ENCODE data around the gene USP36.

Gene USP36

GRCh38 chr17:78815696-78816095 lies 24.9 kb downstream of the USP36 start:
- Histone ChIP-seq H3K9me3 (ENCODE audit: insufficient read depth, low read depth, low read length) (no peaks in the 10 kb centered on the region), H3K27me3 (ENCODE audit: insufficient read depth, low read length, poor library complexity, severe bottlenecking) (no peaks in the 10 kb centered on the region), H3K79me2 (ENCODE audit: insufficient read depth, low read length) (peaks cover 10% of the 10 kb centered on the region), H3K4me2 (ENCODE audit: low read depth, low read length, poor library complexity, severe bottlenecking) (no peak overlapping the region), H3F3A (ENCODE audit: low read depth) (peaks cover 30% of the 10 kb centered on the region), H2AFZ (ENCODE audit: low read length) (no peak overlapping the region), H3K9me2 (replicated peaks; ENCODE audit: low read depth, low read length) (no peaks in the 10 kb centered on the region), H3K36me3 (ENCODE audit: insufficient read depth, low read length) (peaks cover 74% of the 10 kb centered on the region), H3K4me3 (ENCODE audit: low read length, poor library complexity, severe bottlenecking) (no peak overlapping the region), H3K4me1 (ENCODE audit: insufficient read depth, low read length, poor library complexity, severe bottlenecking) (peaks cover 44% of the 10 kb centered on the region), H3K9ac (ENCODE audit: low read depth, low read length, poor library complexity, severe bottlenecking) (no peak overlapping the region), H4K20me1 (ENCODE audit: insufficient read depth, low read length, poor library complexity, severe bottlenecking) (peaks cover 2% of the 10 kb centered on the region)
- no peak for TF ChIP-seq EZH2phosphoT487 (IDR thresholded peaks at IDR 0.05; ENCODE audit: borderline replicate concordance)

DNA sequence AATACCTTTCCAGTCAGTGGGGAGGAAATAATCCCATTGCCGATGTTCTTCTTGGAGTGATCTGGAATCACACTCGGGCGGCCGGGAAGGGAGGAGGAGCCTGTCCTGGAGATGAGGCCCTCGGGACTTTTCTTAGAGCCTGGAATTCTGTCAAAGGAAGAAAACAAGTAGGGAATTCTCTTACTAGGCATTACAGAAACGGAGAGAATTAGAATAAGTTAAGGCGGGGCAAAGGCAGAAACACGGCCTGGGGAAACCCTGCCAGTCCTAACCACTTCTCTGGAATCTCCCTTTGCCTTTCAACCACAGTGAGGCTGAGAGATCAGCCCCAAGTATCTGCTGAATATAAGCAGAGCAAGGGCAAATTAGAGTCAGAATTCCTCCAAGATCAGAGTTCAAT lies 27.8 kb downstream of the USP36 start:
- TF ChIP-seq, protein P1, sequence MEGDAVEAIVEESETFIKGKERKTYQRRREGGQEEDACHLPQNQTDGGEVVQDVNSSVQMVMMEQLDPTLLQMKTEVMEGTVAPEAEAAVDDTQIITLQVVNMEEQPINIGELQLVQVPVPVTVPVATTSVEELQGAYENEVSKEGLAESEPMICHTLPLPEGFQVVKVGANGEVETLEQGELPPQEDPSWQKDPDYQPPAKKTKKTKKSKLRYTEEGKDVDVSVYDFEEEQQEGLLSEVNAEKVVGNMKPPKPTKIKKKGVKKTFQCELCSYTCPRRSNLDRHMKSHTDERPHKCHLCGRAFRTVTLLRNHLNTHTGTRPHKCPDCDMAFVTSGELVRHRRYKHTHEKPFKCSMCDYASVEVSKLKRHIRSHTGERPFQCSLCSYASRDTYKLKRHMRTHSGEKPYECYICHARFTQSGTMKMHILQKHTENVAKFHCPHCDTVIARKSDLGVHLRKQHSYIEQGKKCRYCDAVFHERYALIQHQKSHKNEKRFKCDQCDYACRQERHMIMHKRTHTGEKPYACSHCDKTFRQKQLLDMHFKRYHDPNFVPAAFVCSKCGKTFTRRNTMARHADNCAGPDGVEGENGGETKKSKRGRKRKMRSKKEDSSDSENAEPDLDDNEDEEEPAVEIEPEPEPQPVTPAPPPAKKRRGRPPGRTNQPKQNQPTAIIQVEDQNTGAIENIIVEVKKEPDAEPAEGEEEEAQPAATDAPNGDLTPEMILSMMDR (conservative IDR thresholded peaks at IDR 0.05; ENCODE audit: low read length), result no peak
- TF ChIP-seq EZH2phosphoT487 (IDR thresholded peaks at IDR 0.05; ENCODE audit: borderline replicate concordance), result no peak
- Histone ChIP-seq H3K9me3 (ENCODE audit: insufficient read depth, low read depth, low read length) (no peaks in the 10 kb centered on the region), H3K4me2 (ENCODE audit: low read depth, low read length, poor library complexity, severe bottlenecking) (no peak overlapping the region), H3K79me2 (ENCODE audit: insufficient read depth, low read length) (peaks cover 10% of the 10 kb centered on the region), H3K4me3 (ENCODE audit: low read length, poor library complexity, severe bottlenecking) (no peak overlapping the region), H3F3A (ENCODE audit: low read depth) (0 out of 2 replicates have a peak, but pooled peaks cover 4% of the 10 kb centered on the region), H4K20me1 (ENCODE audit: insufficient read depth, low read length, poor library complexity, severe bottlenecking) (peaks cover 2% of the 10 kb centered on the region), H2AFZ (ENCODE audit: low read length) (no peak overlapping the region), H3K4me1 (ENCODE audit: insufficient read depth, low read length, poor library complexity, severe bottlenecking) (peaks cover 18% of the 10 kb centered on the region), H3K9ac (ENCODE audit: low read depth, low read length, poor library complexity, severe bottlenecking) (no peak overlapping the region), H3K27me3 (ENCODE audit: insufficient read depth, low read length, poor library complexity, severe bottlenecking) (no peaks in the 10 kb centered on the region), H3K9me2 (replicated peaks; ENCODE audit: low read depth, low read length) (no peaks in the 10 kb centered on the region), H3K36me3 (ENCODE audit: insufficient read depth, low read length) (peaks cover 83% of the 10 kb centered on the region)

DNA sequence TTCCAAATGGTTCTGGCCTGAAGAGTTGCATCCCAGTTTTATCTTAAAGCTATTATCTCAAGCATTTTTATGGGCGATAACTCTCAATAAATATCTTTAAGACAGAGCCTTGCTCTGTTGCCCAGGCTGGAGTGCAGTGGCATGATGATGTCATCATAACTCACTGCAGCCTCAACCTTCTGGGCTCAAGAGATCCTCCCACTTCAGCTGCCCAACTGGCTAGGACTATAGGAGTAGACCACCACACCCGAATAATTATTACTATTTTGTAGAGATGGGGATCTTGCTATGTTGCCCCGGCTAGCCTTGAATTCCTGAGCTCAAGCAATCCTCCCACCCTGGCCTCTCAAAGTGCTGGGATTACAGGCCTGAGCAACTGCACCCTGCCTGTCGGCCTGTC lies 32.5 kb downstream of the USP36 start:
- H3K36me3 ChIP-seq (ENCODE audit: insufficient read depth, low read length), result peaks cover 88% of the 10 kb centered on the region
- no peaks in the 10 kb centered on the region for H3F3A ChIP-seq (ENCODE audit: low read depth)
- H2AFZ ChIP-seq (ENCODE audit: low read length), result no peak overlapping the region
- no peaks in the 10 kb centered on the region for H3K9me3 ChIP-seq (ENCODE audit: insufficient read depth, low read depth, low read length)
- TF ChIP-seq, protein P1 (conservative IDR thresholded peaks at IDR 0.05; ENCODE audit: low read length), result no peak
- no peak for TF ChIP-seq EZH2phosphoT487 (IDR thresholded peaks at IDR 0.05; ENCODE audit: borderline replicate concordance)
- no peak overlapping the region for H3K4me3 ChIP-seq (ENCODE audit: low read length, poor library complexity, severe bottlenecking)
- no peak overlapping the region for H3K9ac ChIP-seq (ENCODE audit: low read depth, low read length, poor library complexity, severe bottlenecking)
- H3K4me2 ChIP-seq (ENCODE audit: low read depth, low read length, poor library complexity, severe bottlenecking), result no peak overlapping the region
- no peaks in the 10 kb centered on the region for H3K79me2 ChIP-seq (ENCODE audit: insufficient read depth, low read length)
- no peaks in the 10 kb centered on the region for H3K27me3 ChIP-seq (ENCODE audit: insufficient read depth, low read length, poor library complexity, severe bottlenecking)
- no peaks in the 10 kb centered on the region for H3K9me2 ChIP-seq (replicated peaks; ENCODE audit: low read depth, low read length)
- no peaks in the 10 kb centered on the region for H3K4me1 ChIP-seq (ENCODE audit: insufficient read depth, low read length, poor library complexity, severe bottlenecking)
- H4K20me1 ChIP-seq (ENCODE audit: insufficient read depth, low read length, poor library complexity, severe bottlenecking), result no peaks in the 10 kb centered on the region

DNA sequence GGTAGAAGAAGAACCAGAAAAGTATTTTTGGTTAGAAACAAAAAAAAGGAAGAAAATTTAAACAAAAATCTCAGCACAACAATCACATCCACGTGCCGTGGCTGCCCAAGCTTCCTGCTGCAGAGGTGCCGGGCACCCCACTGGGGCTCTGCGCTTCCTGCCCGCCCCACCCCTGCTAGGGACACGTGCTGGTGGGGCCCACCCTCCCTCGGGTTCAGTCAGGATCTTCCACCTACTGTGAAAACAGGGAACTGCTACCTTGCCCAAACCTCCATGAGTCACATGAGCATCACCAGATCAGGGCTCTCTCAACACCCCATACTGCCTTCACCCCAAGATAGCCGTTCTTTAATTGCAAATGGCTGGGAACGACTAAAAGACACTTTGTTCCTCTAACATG lies 34.2 kb downstream of the USP36 start:
- no peaks in the 10 kb centered on the region for H3K9me2 ChIP-seq (replicated peaks; ENCODE audit: low read depth, low read length)
- no peaks in the 10 kb centered on the region for H3F3A ChIP-seq (ENCODE audit: low read depth)
- no peaks in the 10 kb centered on the region for H4K20me1 ChIP-seq (ENCODE audit: insufficient read depth, low read length, poor library complexity, severe bottlenecking)
- no peak overlapping the region for H3K4me3 ChIP-seq (ENCODE audit: low read length, poor library complexity, severe bottlenecking)
- H3K27me3 ChIP-seq (ENCODE audit: insufficient read depth, low read length, poor library complexity, severe bottlenecking), result no peaks in the 10 kb centered on the region
- H3K4me2 ChIP-seq (ENCODE audit: low read depth, low read length, poor library complexity, severe bottlenecking), result no peak overlapping the region
- no peaks in the 10 kb centered on the region for H3K9me3 ChIP-seq (ENCODE audit: insufficient read depth, low read depth, low read length)
- no peak for TF ChIP-seq EZH2phosphoT487 (IDR thresholded peaks at IDR 0.05; ENCODE audit: borderline replicate concordance)
- TF ChIP-seq, protein P1 (conservative IDR thresholded peaks at IDR 0.05; ENCODE audit: low read length), result no peak
- H2AFZ ChIP-seq (ENCODE audit: low read length), result no peak overlapping the region
- no peaks in the 10 kb centered on the region for H3K4me1 ChIP-seq (ENCODE audit: insufficient read depth, low read length, poor library complexity, severe bottlenecking)
- peaks cover 86% of the 10 kb centered on the region for H3K36me3 ChIP-seq (ENCODE audit: insufficient read depth, low read length)
- no peak overlapping the region for H3K9ac ChIP-seq (ENCODE audit: low read depth, low read length, poor library complexity, severe bottlenecking)
- H3K79me2 ChIP-seq (ENCODE audit: insufficient read depth, low read length), result no peaks in the 10 kb centered on the region

Measured in Loucy (cell line).